IPS-15b (cell line): Measurements from ENCODE around the gene ZG16.

Source experiments
- H3K27me3 ChIP-seq: one replicate; pipeline ENCODE4 v1.6.1; 2013; ENCODE audit warnings: low read length; ENCODE audit not compliant: control insufficient read depth, insufficient read depth
- H3K36me3 ChIP-seq: one replicate; pipeline ENCODE4 v1.6.1; 2013; ENCODE audit warnings: low read length; ENCODE audit not compliant: control insufficient read depth, insufficient read depth
- H3K4me1 ChIP-seq: one replicate; pipeline ENCODE4 v1.6.1; 2013; ENCODE audit warnings: mild to moderate bottlenecking, low read length; ENCODE audit not compliant: control insufficient read depth, insufficient read depth
- H3K4me3 ChIP-seq: one replicate; pipeline ENCODE4 v1.5.1; 2013; ENCODE audit warnings: low read depth, low read length
- H3K9ac ChIP-seq: one replicate; pipeline ENCODE4 v1.6.1; 2013; ENCODE audit warnings: low read depth, mild to moderate bottlenecking, low read length
- H3K9me3 ChIP-seq: one replicate; pipeline ENCODE4 v1.6.1; 2013; ENCODE audit warnings: mild to moderate bottlenecking, low read length; ENCODE audit not compliant: control insufficient read depth, insufficient read depth

ZG16 gene

GRCh38 chr16:29824589-29825144 is 46.6 kb downstream of the ZG16 start:
- Histone ChIP-seq H3K9ac (no peak overlapping the region), H3K4me3 (no peak overlapping the region), H3K36me3 (peaks cover 10% of the 10 kb centered on the region), H3K9me3 (no peaks in the 10 kb centered on the region), H3K27me3 (no peaks in the 10 kb centered on the region), H3K4me1 (peaks cover 4% of the 10 kb centered on the region)

- Histone ChIP-seq H3K9me3 (no peaks in the 10 kb centered on the region), H3K4me3 (no peak overlapping the region), H3K27me3 (no peaks in the 10 kb centered on the region), H3K4me1 (peaks cover 4% of the 10 kb centered on the region), H3K9ac (peak overlapping the region; percentile 16), H3K36me3 (peaks cover 5% of the 10 kb centered on the region)
Measured at GRCh38 chr16:29825145-29826044, 47.3 kb downstream of the ZG16 start.

- Histone ChIP-seq H3K9me3 (no peaks in the 10 kb centered on the region), H3K36me3 (peaks cover 2% of the 10 kb centered on the region), H3K27me3 (no peaks in the 10 kb centered on the region), H3K9ac (no peak overlapping the region), H3K4me3 (no peak overlapping the region), H3K4me1 (peaks cover 4% of the 10 kb centered on the region)
Measured at GRCh38 chr16:29826342-29826695, 48.3 kb downstream of the ZG16 start.

GRCh38 chr16:29830774-29831173 is 52.7 kb downstream of the ZG16 start:
- no peaks in the 10 kb centered on the region for H3K27me3 ChIP-seq
- H3K36me3 ChIP-seq, result peaks cover 2% of the 10 kb centered on the region
- H3K4me3 ChIP-seq, result no peak overlapping the region
- no peaks in the 10 kb centered on the region for H3K9me3 ChIP-seq
- no peak overlapping the region for H3K9ac ChIP-seq
- H3K4me1 ChIP-seq, result no peaks in the 10 kb centered on the region

GRCh38 chr16:29831490-29831889 is 53.4 kb downstream of the ZG16 start:
- H3K9me3 ChIP-seq, result no peaks in the 10 kb centered on the region
- H3K4me3 ChIP-seq, result no peak overlapping the region
- no peaks in the 10 kb centered on the region for H3K4me1 ChIP-seq
- H3K36me3 ChIP-seq, result peaks cover 2% of the 10 kb centered on the region
- H3K27me3 ChIP-seq, result no peaks in the 10 kb centered on the region
- H3K9ac ChIP-seq, result no peak overlapping the region
